K562 (cell line): ENCODE measurements around the gene NOX5.

ENCODE experiments used
- NRF1 ChIP-seq, 2 experiments: fragments of 450-650 bp; IDR thresholded peaks in 1 of 2; conservative IDR thresholded peaks in 1 of 2; 2 replicates each; pipeline ENCODE4 v1.6.1; 2014; ENCODE audit warnings: mild to moderate bottlenecking in 2 of 2
- XRCC5 ChIP-seq: fragments of 200-400 bp; formaldehyde crosslinking; IDR thresholded peaks from 2 replicates; pipeline ENCODE4 v1.6.1; 2017; ENCODE audit warnings: low read depth, mild to moderate bottlenecking, low read length
- ZKSCAN8 ChIP-seq: fragments of 200-800 bp; sonication (Bioruptor generic); IDR thresholded peaks from 2 replicates; pipeline ENCODE4 v1.6.1; 2016; ENCODE audit warnings: missing genetic modification characterization, missing compliant biosample characterization

- TF ChIP-seq ZKSCAN8 (CRISPR knock-in tag) (no peak), NRF1 (conservative IDR thresholded peaks at IDR 0.05 in 1 of 2, IDR thresholded peaks at IDR 0.05 in 1 of 2) (no peak), XRCC5 (no peak)
Observed at GRCh38 chr15:69027976-69028518, 13.6 kb downstream of the NOX5 start.
